NCI-H69 (cell line): ENCODE measurements around the gene UBE2G2.

Experiments
- DNase-seq: peaks from one replicate; lab custom pipeline; 2025; lab: John Stamatoyannopoulos, UW

The UBE2G2 gene

DNA sequence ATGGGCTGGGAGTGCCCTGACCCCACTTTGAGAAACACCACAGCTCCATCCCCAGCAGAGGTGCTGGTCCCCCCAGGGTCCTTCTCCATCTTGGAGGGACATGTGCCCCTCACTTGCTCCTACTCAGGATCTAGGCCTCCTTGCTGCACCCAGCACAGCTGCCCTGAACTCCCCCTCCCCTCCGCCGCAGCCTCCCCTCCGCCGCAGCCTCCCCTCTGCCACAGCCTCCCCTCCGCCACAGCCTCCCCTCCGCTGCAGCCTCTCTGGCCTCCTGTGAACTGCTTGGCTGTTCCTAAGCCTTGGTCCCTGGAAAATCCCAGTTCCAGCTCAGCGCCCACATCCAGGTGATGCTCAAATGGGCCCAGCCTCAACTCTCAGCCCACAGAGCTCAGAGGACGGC, 74.3 kb downstream of the UBE2G2 start:
- DNase-seq = no peak

DNA sequence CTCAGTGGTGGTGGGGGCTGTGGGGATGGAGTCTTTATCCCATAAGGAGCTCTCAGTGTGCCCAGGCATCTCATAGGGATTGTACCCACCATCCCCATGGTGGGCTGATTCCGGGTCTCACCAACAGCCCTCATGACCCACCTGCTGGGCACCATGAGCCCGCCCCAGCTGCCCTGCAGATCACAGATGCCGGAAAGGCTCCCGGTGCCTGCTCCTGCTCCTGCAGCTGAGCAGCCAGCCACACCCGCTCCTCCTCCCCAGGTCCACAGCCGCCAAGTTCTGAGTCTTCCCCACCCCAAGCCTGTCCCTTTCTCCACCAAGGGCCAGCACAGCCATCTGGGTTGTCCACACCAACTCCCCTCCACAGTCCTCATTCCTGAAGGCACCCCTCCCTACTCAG, 74.8 kb downstream of the UBE2G2 start:
- peak; percentile 29 for DNase-seq

DNA sequence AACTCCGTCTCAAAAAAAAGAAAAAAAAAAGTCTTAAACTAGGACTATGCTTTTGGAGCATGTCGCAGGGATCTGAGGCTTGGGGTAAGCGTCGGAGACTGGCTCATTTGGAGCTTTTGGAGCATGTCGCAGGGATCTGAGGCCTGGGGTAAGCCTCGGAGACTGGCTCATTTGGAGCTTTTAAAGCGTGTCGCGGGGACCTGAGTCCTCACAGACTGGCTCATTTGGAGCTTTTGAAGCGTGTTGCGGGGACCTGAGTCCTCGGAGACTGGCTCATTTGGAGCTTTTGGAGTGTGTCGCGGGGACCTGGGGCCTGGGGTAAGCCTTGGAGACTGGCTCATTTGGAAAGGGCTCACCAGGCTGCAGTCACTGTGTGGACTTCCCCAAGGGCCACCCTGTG, 76.7 kb downstream of the UBE2G2 start:
- DNase-seq = no peak

DNA sequence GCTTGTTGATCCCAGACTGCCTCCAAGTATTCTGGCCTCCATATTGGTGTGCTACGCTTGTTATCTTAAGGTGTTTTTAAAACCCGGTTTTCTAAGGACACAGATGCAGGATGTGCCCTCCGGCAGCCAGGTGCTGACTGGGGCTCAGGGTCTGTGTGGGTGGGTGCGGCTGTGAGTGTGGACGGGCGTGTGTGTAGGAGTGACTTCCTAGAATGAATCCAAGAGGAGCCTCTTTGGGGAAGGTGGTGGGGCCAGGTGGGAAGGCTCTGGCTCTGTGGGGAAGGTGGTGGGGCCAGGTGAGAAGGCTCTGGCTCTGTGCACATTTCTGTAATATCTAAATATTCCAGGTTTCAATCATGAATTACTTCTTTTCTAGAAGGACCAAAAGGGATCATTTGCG, 77.4 kb downstream of the UBE2G2 start:
- DNase-seq = peak; percentile 28

DNA sequence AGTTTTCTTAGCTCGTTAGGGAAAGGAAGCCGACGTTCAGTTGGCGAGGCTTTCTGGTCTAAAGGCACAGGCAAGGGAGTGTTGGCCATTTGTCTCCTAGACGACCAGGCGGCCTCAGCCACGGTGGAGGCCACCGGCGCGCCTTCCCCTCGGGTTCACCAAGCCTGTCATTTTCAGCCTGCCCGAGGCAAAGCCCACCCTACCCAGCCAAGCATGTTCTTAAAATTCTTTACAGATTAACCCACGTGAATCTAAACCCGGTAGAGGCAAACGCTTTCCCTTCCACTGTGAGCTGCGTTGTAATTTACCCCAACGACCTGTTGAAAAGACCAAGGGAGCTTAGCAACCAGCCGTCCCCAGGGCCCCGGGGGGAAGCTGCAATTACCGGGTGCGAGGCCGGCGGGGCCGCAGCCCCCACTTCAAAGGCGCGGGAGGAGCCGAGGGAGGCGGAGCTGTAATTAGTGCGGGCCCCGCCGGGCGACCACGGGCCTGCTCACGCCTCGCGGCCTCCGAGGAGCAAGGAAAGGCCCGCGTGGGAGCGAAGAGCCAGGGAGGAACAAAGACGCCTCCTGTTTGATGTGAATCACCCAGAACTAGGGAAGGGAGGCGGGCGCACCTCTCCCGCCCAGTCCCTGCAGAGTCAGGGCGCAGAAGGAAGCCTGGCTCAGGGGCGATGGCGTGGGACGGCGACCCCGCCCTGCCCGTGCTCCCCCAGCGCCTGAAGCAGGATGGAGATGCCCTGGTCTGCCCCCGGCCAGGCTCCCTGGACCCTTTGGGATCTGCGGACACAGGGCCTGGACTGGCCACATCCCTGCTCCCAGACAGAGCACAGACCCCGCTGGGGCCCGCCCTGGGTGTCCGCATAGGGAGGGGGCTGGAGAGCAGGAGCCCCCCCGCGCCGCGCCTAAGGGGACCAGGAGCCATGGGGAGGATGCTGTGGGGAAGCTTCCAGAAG, 78.2 kb downstream of the UBE2G2 start:
- peak; percentile 98 for DNase-seq

DNA sequence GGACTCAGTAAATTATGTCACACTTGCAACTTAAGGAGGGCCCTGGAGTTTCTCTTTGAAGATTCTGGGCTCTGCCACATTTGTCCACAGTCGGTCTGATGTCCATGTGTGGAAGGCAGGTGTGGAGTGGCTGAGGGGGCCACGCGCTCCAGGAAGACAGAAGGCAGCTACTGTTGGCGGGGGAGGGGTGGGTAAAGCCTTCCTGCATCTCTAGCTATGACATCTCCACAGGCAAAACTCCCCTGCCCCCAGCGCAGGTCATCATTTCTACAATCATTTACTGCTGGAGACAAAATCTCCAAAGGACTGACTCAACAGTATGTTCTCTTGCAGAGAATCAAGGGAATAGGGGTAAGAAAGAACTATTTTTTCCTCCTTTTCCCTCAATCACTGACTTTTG, 78.9 kb downstream of the UBE2G2 start:
- peak; percentile 81 for DNase-seq

DNA sequence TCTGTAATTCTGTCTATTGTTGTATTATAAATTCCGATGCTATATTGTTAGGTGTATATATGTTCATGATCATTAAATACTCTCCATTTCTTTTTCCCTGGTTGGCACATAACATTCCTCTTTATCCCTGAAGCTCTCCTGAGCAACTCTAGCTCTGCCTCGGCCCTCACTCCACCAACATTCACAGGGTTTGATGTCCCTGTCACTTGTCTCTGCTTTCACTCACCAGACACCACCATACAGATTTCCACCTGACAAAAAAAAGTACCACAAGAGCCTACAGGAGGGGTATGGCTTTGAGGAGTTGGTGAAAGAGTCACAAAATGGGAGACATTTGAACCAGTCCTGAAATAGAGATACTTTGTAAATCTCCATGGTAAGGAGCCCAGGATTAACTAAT, 81.5 kb downstream of the UBE2G2 start:
- no peak for DNase-seq
